OCI-LY1 (cell line): Measurements from ENCODE around the gene AP2S1.
A peak's percentile ranks its signal among the peaks of the same experiment; 100 is the strongest.

ENCODE experiments used
- H2AFZ ChIP-seq: fragments of 200-600 bp; sonication (generic), shearing (Covaris generic); 2 replicates; pipeline ENCODE4 v1.6.0; 2014; ENCODE audit warnings: antibody characterized with exemption, mild to moderate bottlenecking, low read length
- H3F3A ChIP-seq: fragments of 200-600 bp; sonication (generic), shearing (Covaris generic); 2 replicates; pipeline ENCODE4 v1.6.0; 2014; ENCODE audit warnings: mild to moderate bottlenecking, antibody characterized with exemption, low read length, moderate library complexity; ENCODE audit not compliant: insufficient read depth
- H3K27ac ChIP-seq: fragments of 200-600 bp; sonication (generic); 2 replicates; pipeline ENCODE4 v1.5.1; 2014; ENCODE audit warnings: low read length, mixed run types, mild to moderate bottlenecking, low read depth; ENCODE audit not compliant: poor library complexity, severe bottlenecking
- H3K27me3 ChIP-seq: fragments of 200-600 bp; sonication (generic); 2 replicates; pipeline ENCODE4 v1.6.0; 2014; ENCODE audit warnings: antibody characterized with exemption, mild to moderate bottlenecking, low read length, moderate library complexity; ENCODE audit not compliant: insufficient read depth
- H3K36me3 ChIP-seq: fragments of 200-600 bp; sonication (generic); 2 replicates; pipeline ENCODE4 v1.6.1; 2014; ENCODE audit warnings: mild to moderate bottlenecking, antibody characterized with exemption, low read length, moderate library complexity, mixed read lengths; ENCODE audit not compliant: insufficient read depth
- H3K4me1 ChIP-seq: fragments of 200-600 bp; sonication (generic); 2 replicates; pipeline ENCODE4 v1.5.1; 2014; ENCODE audit warnings: mild to moderate bottlenecking, low read length, moderate library complexity; ENCODE audit not compliant: insufficient read depth, severe bottlenecking
- H3K4me2 ChIP-seq: fragments of 200-600 bp; sonication (generic), shearing (Covaris generic); 2 replicates; pipeline ENCODE4 v1.6.1; 2014; ENCODE audit warnings: low read length
- H3K4me3 ChIP-seq: fragments of 200-600 bp; sonication (generic); 2 replicates; pipeline ENCODE4 v1.5.1; 2014; ENCODE audit warnings: low read length, low read depth, mild to moderate bottlenecking, mixed read lengths; ENCODE audit not compliant: poor library complexity, severe bottlenecking
- H3K79me2 ChIP-seq: fragments of 200-600 bp; shearing (Covaris generic); 2 replicates; pipeline ENCODE4 v1.6.1; 2016; ENCODE audit warnings: mixed run types, low read length, mixed read lengths; ENCODE audit not compliant: insufficient read depth
- H3K9ac ChIP-seq: fragments of 200-600 bp; sonication (generic), shearing (Covaris generic); 2 replicates; pipeline ENCODE4 v1.6.1; 2014; ENCODE audit warnings: mild to moderate bottlenecking, low read length, mixed read lengths
- H3K9me2 ChIP-seq: fragments of 200-600 bp; sonication (generic), shearing (Covaris generic); 2 replicates; pipeline ENCODE4 v1.6.1; 2014; ENCODE audit warnings: low read depth, mild to moderate bottlenecking, low read length, mixed read lengths
- H3K9me3 ChIP-seq: fragments of 200-600 bp; shearing (Covaris generic); 2 replicates; pipeline ENCODE4 v1.6.1; 2014; ENCODE audit warnings: low read length, mixed read lengths
- H4K20me1 ChIP-seq: fragments of 200-600 bp; sonication (generic), shearing (Covaris generic); 2 replicates; pipeline ENCODE4 v1.6.0; 2016; ENCODE audit warnings: mild to moderate bottlenecking, low read length; ENCODE audit not compliant: insufficient read depth
- CTCF ChIP-seq: fragments of 200-600 bp; sonication (generic), shearing (Covaris generic); IDR thresholded peaks from 2 replicates; pipeline ENCODE4 v1.5.1; 2017; ENCODE audit warnings: mild to moderate bottlenecking, antibody characterized with exemption, low read length, moderate library complexity, mixed read lengths
- EZH2 ChIP-seq: fragments of 200-600 bp; sonication (generic), shearing (Covaris generic); IDR thresholded peaks from 2 replicates; pipeline ENCODE4 v1.8.0; 2017; ENCODE audit warnings: borderline replicate concordance, mixed run types, mild to moderate bottlenecking, antibody characterized with exemption, low read length, moderate library complexity, mixed read lengths

The AP2S1 gene

DNA sequence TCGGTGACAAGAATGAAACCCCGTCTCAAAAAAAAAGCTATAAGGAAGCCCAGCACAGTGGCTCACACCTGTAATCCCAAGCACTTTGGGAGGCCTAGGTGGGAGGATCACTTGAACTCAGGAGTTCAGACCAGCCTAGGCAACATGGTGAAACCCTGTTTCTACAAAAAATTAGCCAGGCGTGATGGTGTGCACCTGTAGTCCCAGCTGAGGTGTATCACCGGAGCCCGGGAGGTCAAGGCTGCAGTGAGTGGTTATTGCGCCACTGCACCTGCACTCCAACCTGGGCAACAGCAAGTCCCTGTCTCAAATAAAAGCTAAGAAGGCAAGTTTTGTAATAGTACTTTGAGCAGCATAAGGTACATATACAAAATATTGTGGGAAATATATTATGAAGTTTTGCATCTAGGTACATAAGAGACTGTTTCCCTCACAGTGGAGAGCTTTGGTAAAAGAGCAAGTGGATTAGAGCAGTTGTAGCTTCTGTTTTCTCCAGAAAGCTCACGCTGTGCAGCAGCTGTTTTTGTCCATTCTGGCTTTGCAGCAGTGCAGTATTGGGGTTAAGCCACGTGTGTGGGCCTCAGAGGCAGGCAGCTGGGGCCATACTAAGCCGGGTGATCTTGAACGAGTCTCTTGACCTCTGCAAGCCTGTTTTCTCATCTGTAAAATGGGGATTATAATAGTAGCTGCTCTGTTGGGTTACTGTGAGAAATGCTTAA lies 45.6 kb upstream of the AP2S1 start:
- Histone ChIP-seq H2AFZ (no peak overlapping the region), H3K9me3 (no peaks in the 10 kb centered on the region), H3K9me2 (no peaks in the 10 kb centered on the region), H3K4me3 (peak overlapping the region; percentile 40), H3K27me3 (no peaks in the 10 kb centered on the region), H3F3A (peaks cover 11% of the 10 kb centered on the region; the same call in 1 of the 2 replicates), H3K27ac (peak overlapping the region; percentile 98), H3K4me2 (peak overlapping the region; percentile 48), H3K36me3 (no peaks in the 10 kb centered on the region), H3K79me2 (peaks cover 75% of the 10 kb centered on the region), H4K20me1 (no peaks in the 10 kb centered on the region), H3K9ac (peak overlapping the region; percentile 18), H3K4me1 (peaks cover 74% of the 10 kb centered on the region)
- TF ChIP-seq EZH2 (no peak), CTCF (no peak)

DNA sequence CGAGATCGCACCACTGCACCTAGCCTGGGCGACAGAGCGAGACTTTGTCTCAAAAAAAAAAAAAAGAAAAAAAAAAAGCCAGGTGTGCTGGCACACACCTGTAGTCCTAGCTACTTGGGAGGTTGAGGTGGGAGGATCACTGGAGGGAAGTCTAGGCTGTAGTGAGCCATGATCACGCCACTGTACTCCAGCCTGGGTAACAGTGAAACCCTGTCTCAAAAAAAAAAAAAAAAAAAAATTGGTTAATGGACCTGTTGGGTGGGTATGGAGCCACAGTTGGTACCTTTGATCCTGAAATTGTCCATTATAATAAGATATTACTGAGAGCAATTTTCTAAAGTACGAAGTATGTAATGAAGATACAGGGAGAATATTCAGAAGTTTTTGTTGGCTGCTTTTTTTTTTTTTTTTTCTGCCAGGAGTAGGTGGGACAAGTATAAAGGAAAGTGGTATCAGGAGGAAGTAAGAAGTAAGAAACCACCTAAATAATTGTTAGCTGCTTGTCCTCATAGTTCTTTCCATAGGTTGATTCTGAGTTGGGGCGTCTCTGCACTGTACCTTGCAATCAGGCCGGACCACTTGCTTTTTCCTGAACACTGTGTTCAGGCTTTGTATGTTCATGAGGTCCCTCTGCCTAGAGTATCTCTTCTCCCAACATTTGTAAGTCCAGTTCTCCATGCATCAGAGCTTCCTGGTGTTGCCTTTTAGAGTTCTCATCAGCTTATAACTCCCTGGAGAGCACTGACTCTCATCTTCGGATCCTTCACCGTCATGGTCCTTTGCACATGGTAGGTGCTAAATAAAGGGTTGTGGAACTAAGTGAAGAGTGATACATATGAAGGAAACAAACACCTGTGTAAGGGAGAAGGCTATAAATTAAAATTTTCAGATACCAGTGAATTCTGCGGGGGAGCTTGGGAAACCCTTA lies 41.9 kb upstream of the AP2S1 start:
- no peaks in the 10 kb centered on the region for H4K20me1 ChIP-seq
- peak overlapping the region; percentile 35 for H3K4me3 ChIP-seq
- peaks cover 58% of the 10 kb centered on the region for H3K79me2 ChIP-seq
- no peaks in the 10 kb centered on the region for H3K27me3 ChIP-seq
- H3K9ac ChIP-seq = peak overlapping the region; percentile 17; the same call in 1 of the 2 replicates
- TF ChIP-seq CTCF (no peak), EZH2 (no peak)
- peaks cover 13% of the 10 kb centered on the region; the same call in 1 of the 2 replicates for H3F3A ChIP-seq
- peaks cover 72% of the 10 kb centered on the region for H3K4me1 ChIP-seq
- H2AFZ ChIP-seq = no peak overlapping the region
- peak overlapping the region; percentile 90 for H3K27ac ChIP-seq
- no peaks in the 10 kb centered on the region for H3K9me2 ChIP-seq
- peak overlapping the region; percentile 63 for H3K4me2 ChIP-seq
- no peaks in the 10 kb centered on the region for H3K9me3 ChIP-seq
- 0 out of 2 replicates have a peak, but pooled peaks cover 2% of the 10 kb centered on the region for H3K36me3 ChIP-seq

- Histone ChIP-seq H3K4me2 (peak overlapping the region; percentile 8; the same call in 1 of the 2 replicates), H3K4me1 (peaks cover 57% of the 10 kb centered on the region), H3K27me3 (no peaks in the 10 kb centered on the region), H3F3A (peaks cover 8% of the 10 kb centered on the region; the same call in 1 of the 2 replicates), H2AFZ (no peak overlapping the region), H4K20me1 (no peaks in the 10 kb centered on the region), H3K9me3 (no peaks in the 10 kb centered on the region), H3K79me2 (peaks cover 70% of the 10 kb centered on the region), H3K9me2 (no peaks in the 10 kb centered on the region), H3K27ac (peak overlapping the region; percentile 78), H3K36me3 (peaks cover 4% of the 10 kb centered on the region; the same call in 1 of the 2 replicates), H3K4me3 (no peak overlapping the region), H3K9ac (no peak overlapping the region; the same call in 1 of the 2 replicates)
- TF ChIP-seq EZH2 = no peak
- TF ChIP-seq CTCF = no peak
Observed at GRCh38 chr19:46890423-46891170, 40.0 kb upstream of the AP2S1 start.
